Mesenteric fat pad (tissue), 1 donor: ENCODE measurements around the gene SLC43A3. TPM values are rescaled to one million over a fixed set of nuclear protein-coding genes. Genes with fewer than 3 reads are reported as not detected.
"Not testable (repeated sequence)": the region's sequence is repeated elsewhere in the genome, so short reads cannot be mapped to it uniquely, and the experiment has no call there.

Source experiments
- DNase-seq: peaks from one replicate; pipeline ENCODE4 v3.0.0-alpha.2; 2020; ENCODE audit warnings: low spot score
- total RNA-seq: library from RNA; stranded (reverse); fragmentation: NEBNext Ultra II Directional; extraction: Animal tissue kit (Norgen Biotek cat#: 25700); gene quantifications from one replicate; pipeline ENCODE4 v1.2.1, GENCODE V29; 2021
- donor health status: DM: yes; HTN: yes; CAD: no.

Gene SLC43A3
- total RNA-seq, 1 donor from 2014 or later: 95.1 TPM

DNA sequence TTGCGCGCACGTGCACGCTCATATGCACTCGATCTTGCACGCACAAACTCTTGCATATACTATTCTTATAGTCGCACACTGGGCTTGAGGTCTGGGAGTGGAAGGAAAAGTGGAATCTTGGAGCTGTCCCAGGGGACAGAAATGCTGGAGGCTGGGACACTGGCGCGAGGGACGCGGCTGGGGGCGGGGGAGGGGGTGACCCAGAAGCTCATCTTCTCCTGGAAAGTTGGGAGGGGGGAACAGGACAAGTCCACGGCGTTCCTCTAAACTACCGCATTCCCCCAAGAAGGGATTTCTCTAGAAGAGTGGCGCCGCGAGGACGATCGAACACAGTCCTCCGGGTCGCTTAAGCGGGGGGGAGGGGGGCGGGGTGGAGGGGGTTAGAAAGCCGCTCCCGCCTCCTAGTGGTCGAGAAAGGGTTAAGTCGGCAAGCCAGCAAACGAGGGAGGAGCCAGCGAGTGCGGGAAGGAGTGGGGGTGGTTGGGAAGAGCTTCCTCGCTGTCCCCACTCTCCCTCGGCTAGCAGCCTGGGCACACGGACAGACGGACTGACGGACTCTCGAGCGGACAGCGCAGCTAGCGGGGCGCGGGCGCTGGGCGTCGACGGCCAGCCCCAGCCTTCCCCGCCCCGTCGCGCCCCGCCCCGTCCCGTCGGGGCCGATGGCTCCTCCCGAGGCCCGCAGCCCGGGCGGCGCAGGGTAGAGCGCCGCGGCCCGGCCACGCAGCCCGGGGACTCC lies 33.3 kb upstream of the SLC43A3 start, which contains the start of gene RTN4RL2:
TSS of gene RTN4RL2 (plus strand) at position 507 of the 736 bp plus-strand sequence. CDS start 338 bp downstream, outside the sequence.
- DNase-seq: no peak

DNA sequence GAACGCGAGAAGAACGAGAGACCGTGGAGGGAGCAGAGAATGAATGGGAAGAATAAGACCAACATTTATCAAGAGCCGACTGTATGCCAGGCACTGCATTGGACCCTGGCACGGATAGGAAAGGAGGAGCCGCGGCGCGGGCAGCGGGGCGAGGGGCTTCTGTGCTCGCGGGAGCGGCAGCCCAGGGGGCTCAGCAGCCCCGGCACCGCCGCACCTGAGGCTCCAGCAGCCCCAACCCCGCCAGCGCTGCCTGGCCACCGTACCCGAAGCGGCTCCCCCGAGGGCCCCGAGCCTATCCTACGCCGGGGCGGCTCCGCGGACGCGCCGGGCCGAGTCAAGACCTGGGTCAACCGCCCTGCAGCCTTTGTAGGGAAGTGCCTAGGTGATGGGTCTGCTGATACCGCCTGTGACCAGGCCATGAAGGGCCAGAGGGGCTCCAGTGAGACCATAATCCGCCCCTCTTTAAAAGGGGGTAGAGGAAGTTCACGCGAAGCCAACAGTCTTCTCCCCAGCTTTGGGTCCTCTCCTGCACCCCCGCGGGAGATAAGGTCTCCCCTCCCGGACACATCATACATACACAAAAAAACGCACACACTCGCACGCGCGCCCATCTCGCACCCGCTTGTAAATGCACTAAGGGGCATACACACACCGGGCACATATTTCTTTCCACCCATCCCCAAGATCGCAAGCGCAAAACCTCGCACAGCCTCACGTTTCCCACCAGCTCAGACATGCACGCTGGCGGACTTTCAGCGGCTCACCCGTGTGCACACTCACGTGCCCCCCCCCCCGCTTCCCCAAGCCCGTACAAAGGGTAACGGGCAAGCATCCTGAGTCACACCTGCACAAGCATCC lies 32.5 kb upstream of the SLC43A3 start:
- DNase-seq: no peak

DNA sequence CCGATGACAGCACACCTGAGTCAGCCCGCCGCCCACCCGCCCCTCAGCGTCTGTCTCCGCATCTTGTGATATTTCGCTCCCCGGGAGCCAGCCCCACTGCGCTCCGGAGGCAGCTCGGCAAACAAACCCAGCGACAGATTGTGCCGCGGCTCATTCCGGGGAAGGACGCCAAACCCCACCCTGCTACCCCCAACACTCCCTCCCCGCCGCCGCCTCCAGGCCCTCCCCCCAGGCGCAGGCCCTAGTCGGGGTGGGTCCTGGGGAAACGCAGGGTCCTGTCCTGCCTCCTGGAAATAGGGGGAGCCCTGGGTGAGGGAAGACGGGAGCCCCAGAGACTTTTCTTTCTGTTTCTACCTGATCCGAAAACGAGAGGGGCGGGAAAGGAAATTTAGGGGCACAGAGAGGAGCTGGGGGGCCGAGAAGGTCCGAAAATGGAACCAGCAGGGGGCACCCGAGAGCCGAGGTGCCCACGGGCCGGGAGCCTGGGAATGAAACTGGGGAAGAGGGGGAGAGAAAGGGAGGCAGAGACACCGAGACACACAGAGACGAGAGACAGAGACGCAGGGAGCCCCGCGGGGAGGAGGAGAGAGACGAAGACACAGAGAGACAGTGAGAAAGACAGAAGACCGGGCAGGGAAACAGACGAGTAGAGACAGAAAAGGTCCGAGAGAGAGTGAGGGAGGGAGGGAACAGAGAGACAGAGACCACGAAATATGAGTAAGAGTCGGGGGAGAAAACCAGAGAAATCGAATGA lies 31.7 kb upstream of the SLC43A3 start:
- DNase-seq: no peak

DNA sequence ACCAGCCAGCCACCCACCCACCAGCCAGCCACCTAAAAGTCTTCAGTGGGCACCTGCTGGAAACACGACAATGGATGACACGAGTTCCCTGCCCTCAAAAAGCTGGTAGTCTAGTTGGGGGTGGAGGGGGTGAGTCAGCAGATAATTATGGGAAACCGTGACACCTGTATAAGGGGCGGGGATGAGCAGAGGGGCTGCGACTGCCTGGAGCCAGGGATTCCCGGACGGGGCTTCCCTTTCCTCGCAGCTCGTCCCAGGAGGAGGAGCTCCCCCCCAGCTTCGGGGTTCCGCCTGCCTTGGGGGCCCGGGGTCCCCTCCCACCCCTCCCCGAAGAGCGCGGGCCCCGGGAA lies 31.1 kb upstream of the SLC43A3 start:
- no peak for DNase-seq

DNA sequence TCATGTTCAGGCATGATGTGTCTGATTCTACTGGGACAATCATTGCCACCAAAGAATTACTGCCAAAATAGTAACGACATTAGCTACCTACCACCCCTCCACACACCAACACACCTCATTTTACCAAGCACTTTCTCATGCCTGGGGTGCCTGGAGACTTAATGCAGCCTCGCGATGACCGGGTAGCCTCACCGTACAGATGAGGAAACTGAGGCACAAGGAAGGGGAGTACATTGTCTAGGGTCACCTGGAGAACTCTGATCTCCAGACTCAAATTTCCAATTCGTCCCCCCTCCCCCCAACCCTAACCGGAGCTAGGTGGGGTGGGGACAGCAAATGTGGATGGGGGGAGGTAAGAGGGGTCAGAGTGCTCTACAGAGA lies 30.7 kb upstream of the SLC43A3 start:
- DNase-seq: no peak

DNA sequence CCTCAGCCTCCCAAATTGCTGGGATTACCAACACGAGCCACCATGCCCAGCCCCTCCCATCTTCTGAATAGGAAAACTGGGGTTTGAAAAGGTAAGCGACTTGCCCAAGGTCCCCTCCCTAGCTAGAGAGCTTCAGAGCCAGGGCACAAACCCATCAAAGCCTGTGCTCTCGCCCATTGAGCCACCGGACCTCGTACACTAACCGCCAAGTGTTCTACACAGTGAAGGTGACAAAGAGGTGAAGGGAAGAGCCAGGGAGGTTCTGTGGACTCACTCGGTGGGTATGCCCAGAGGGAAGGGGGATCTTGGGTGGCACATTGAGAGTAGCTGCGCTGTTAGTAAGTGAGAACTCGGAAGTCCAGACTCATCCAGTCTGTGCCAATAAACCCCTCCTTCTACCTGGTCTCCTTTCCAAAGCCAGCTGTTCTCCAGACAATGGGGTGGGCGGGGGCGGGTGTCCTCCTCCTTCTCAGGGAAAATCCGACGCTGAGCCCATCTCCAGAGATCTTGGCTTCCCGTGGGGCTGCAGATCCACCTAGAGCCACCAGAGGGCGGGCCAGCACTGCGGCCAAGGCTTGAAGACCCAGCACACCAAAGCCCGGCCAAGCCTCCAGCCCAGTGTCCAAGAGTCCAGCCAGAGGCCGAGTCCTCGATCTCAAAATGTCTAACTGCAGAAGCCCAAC lies 30.2 kb upstream of the SLC43A3 start:
- DNase-seq: peak; percentile 95

DNA sequence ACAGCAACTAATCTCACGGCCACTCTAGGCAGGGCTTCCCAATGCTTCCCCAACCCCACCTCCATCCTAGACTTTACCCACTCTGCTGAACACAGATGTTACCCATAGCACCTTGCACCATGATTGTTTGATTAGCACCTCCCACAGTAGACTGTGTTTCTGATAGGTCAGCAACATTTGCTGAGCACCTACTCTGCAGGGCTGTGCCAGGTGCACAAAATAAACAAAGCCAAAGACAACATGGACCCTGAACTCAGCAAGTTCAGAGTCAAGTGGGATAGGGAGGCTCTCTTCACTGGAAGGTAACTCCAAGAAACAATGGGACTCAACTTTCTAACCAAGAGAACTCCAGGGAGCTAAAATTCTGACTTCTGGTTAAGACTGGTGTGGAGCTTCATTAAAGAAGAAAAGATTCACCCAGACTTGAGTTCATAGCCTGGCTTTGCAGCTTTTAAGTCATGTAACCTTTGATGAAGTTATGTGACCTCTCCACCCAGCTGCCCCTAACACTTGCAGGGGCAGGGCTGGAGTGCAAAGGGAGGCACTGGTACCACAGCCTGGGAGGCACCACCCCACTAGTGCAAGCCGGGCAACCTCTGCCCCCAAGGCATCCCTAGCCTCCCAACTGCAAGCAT lies 26.7 kb upstream of the SLC43A3 start:
- no peak for DNase-seq

DNA sequence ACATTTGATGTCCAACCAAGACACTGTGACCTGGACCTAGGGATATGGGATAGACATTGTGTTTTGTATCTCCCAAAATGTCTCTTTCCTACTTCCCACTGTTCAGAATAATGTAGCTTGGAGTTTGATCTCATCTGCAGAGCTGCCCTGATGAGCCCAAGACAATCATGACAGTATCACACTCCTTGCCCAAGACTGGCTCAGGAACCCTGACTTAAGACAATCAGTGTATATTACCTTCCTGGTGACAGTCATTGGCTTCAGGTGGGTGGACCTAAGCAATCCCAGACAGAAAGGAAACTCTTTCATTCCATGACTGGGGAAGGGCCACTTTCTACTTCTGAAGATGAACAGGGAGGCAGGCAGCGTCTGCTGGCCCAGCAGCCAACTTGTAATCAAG lies 19.1 kb upstream of the SLC43A3 start:
- DNase-seq: no peak

DNA sequence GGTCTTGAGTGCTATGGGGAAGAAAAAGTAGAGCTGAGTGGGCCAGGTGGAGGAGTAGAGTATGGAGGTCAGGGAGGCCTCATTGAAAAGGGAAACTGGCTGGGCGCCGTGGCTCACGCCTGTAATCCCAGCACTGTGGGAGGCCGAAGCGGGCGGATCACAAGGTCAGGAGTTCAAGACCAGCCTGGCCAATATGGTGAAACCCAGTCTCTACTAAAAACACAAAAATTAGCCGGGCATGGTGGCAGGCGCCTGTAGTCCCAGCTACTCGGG lies 18.1 kb upstream of the SLC43A3 start:
- not testable (repeated sequence) for DNase-seq

DNA sequence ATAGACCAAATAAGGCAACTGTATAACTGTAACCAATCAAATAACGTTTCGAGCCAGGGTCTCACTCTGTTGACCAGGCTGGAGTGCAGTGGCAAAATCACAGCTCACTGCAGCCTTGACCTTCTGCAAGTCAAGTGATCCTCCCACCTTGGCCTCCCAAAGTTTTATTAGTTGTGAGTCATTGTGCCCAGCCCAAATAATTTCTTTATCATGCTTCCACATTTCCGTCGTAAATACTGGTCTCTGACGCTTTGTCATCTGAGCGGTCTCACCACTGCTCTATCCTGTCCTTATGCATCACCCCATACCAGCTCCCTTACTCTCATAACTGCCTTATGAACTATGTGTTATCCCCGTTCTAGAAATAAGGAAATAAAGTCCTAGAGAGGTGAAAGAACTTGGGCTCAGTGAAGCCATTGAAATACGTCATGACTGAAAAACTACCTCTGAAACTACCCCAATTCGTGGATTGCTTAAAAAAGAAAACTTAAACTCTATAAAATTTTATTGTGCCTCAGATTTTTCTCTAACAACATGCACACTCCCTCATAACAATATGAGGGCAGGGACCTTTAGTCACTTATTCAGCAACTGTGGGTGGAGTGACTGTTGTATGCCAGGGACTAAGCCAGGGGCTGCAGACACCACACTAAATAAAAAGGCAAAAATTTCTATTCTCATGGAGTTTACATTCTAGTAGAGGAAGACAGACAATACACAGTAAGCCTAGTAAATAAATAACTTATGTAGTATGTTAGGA lies 17.6 kb upstream of the SLC43A3 start:
- DNase-seq: no peak

DNA sequence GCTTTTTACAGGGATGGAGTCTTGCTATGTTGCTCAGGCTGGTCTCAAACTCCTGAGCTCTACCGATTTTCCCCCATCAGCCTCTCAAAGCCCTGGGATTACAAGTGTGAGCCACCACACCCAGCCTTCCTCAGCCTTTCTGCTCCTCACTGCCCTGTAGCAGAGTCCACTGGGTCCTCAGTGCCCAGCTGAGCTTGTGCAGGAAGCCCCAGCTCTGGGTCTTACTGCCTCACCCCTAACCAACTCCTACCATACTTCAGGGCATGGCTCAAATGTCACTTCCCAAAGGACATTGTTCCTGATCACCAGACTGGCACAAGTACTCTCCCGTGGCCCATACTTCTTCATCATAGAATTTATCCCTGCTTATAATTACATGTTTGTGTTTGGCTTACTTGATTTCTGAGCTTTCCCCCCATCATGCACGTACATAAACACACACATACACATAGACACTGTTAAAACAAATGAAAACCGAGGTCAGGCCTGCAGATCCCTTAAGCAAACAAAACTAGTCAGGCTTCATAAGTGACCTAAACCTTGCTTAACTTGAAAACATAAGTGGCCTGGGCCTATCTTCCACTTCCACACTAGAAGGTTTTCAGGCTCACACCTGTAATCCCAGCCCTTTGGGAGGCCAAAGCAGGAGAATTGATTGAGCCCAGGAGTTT lies 14.0 kb upstream of the SLC43A3 start:
- no peak for DNase-seq

DNA sequence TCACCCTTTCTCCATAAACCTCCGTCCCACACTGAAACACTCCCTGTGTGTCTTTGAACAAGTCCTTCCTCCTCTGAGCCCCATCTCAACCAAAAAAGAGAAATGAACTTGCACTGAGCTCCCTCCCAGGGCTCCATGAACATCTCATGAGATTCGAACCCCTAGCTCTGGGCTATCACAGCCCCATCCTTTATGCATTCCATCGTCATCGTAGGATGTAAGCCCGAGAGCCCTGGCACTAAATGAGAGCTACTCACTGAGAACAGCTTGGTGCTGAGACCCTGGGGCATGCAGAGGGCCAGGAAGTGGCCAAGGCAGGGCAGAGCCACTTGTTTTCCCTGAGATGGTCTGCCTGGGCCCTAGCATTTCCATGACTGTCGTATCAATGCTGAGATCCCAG lies 12.9 kb upstream of the SLC43A3 start:
- no peak for DNase-seq

DNA sequence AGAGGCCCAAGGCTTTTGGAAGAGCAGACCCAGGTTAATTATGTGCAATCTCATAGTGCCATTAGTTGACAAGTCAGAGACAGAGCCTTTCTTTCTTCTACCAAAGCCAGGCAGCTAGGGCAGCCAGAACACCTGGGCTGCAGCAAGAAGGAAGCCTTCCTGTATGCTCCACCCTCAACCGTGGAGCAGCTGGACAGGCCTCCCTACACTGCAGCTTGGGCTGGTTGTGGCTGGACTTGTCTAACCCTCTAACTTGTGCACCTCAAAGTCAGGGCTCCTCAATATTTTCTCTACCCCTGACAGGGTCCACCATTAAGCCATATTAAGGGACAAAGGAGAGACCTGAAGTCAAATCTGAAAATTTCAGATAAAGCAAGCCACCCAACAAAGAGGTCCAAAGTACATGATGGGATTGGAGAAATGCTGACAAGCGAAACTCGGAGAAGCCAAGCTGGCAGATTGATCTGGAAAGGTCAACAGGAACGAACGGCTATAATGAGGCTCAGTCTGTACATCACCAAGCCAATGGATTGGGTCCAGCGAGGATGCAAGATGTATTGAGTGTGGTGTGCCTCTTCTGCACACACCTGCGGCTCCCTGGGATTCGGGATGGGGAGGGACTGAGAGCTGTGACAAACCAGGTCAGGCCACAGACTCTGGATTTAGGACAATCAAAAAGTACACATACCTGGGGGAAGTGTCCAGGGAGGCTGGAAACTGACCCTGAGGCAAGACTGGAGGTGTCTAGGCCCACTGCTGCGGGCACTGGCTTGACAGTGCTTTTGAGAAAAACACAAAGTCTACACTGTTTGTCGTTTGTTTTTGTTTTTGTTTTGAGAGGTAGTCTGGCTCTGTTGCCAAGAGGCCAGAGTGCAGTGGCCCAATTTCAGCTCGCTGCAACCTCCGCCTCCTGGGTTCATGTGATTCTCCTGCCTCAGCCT lies 11.7 kb upstream of the SLC43A3 start:
- DNase-seq: no peak

DNA sequence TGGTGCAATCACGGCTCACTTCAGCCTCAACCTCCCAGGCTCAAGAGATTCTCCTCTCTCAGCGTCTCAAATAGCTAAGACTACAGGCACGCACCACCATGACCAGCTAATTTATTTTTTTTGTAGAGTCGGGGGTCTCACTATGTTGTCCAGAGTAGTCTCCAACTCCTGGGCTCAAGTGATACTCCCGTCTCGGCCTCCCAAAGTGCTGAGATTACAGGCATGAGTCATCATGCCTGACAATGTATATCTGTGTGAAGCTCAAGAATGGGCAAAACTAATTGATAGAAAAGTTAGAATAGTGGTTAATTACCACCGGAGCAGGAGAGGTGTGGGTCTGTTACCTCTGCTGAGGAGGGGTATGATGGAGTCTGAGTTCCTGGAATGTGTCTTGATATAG lies 9.1 kb upstream of the SLC43A3 start:
- peak; percentile 37 for DNase-seq

DNA sequence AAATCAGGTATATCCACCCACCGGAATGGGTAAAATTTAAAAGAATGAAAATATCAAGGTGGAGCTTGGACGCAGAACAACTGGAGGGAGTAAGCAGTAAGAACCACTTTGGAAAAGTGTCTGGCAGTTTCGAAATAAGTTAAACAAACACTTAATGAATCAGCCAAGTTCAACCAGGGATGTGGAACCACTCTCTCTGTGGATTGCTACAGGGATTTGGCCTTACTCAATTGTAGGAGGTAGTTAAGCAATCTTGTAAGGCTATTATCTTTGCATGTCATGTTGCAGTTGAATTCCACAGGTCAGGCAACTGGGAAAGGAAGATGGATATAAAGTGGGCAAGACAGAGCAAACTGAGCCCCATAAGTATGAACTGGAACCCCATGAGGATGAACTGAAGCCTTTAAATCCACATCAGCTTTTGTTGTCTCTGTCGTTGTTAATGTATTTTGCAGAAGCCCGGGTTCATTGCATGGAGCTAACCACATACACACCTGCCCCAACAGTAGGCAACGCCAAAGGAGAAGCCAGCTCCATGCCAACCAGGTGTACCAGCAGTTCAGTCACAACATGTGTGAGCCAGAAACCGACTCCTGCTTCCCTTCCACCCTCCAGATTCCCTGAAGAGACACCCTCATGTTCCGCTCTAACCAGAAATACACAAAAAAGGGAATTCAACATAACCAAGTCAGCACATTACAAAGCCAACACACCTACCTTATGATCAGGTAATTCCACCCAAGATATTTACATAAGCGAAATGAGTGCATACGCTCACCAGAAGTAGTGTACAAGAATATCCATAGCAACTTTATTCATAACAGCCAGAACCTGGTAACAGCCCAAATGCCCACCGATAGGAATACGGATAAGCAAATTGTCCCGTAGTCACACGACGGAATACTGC lies 8.0 kb upstream of the SLC43A3 start:
- peak; percentile 55 for DNase-seq

DNA sequence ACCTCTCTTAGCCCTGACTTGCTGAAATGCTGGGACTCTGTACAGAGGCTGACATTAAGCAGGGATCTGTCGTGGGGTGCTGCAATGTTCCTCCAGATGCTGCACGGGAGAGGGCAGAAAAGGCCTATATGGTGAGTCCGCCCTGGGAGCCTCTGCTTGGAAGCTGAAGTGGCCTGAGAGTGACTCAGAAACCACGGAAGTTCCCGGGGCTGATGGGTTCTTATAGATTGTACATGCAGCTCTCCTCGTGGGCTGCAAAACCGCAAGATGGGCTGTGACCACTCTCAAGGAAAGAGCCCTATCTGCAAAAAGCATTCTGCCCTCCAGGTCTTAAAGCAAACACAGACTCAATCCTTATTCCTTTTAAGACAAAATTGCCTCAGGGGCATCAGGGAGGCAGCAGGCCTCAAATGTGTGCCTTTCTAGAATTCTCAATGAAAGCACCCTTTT lies 5.8 kb upstream of the SLC43A3 start:
- DNase-seq: no peak

DNA sequence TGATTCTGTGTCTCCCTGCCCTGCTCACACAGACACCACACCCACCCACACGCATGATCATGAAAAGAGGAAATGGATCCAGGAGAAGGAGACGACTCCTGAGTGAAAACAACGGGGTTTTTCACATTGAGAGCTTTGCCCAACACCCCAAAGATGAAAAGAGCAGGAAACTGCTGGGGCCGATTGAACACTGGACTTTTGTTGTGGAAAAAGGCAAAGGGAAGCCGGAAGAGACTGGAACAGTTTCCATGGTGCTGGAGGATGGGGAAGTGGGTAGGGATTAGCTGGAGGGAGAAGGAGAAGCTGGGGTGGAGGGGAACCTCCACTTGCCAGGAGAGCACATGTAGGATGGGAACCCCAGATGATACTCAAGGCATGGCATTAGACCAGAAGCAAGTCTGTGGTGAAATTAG lies 5.2 kb upstream of the SLC43A3 start:
- no peak for DNase-seq
